ENCODE data around the gene CLASP2.
"Not testable (repeated sequence)": the region's sequence is repeated elsewhere in the genome, so short reads cannot be mapped to it uniquely, and the experiment has no call there.

CLASP2 gene

DNA sequence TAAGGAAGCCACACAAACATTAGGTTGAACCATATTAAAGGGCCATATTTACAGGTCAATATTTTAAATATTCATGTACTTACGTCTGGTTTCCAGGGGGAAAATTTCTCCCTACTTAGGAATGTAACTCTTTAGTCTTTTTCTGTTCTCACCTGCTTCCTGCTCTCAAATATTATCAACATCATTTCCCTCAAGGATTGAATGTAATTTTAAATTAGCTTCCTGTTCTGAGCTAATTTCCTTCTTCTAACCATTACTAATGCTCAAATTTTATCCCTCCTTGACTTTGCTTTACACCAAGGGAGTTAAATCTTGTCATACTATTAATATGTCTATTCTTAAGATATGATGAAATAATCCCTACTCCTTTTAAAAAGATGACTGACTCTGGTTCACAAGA is 174.5 kb downstream of the CLASP2 start:
- DNase-seq (ENCODE audit: low read depth, low spot score), result no peak

DNA sequence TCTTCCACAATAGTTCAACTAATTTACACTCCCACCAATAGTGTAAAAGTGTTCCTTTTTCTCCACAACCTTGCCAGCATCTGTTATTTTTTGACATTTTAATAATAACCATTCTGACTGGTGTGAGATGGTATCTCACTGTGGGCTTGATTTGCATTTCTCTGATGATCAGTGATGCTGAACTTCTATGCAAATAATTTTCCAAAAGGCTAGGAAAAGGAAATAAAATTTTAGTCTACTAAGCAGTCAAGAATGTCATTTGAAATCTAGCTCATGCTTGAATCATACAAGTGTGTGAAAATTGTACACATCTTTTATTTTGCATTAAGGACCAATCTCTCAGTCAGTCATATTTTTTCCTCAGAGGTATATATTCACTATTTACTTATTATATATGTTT is 176.1 kb downstream of the CLASP2 start:
- no peak for DNase-seq (ENCODE audit: low read depth, low spot score)

DNA sequence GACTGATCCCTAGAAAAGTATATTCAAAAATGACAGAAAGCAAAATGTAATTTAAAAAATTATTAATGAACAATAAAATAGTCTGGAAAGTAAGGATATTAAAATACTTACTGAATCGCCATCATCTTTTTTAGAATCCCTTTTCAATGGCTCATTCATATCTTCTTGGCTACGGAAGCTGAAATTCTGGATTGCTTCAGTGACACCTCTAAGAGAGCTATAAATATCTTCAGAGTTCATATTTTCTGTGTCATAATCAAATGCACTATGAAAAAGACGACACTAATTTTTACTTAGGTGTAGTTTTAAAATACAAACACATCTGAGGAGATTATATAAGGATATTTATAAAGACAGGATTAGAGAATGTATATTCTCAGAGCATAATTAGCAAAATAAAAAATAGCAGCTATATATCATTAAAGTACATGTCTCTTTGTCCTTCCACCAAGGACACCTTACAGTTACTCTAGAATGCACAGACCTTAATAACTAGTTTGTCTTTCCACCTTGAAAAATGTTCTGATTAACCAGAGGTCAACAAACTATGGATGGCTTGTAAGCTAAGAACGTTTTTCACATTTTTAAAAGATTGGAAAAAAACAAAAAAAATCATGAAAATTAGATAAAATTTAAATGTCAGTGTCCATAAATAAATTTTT is 179.2 kb downstream of the CLASP2 start:
- DNase-seq (ENCODE audit: low read depth, low spot score), result no peak

- DNase-seq (ENCODE audit: low read depth, low spot score), result no peak
Measured at GRCh38 chr3:33537133-33537532, 180.9 kb downstream of the CLASP2 start.

DNA sequence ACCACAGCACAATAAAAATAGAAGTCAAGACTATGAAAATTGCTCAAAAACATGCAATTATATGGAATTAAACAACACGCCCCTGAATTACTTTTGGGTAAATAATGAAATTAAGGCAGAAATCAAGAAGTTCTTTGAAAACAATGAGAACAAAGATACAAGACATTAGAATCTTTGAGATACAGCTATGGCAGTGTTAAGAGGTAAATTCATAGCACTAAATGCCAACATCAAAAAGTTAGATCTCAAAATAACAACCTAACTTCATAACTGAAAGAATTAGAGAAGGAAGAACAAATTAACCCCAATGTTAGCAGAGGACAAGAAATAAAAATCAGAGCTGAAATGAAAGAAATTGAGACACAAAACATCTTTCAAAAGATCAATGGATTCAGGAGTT is 191.3 kb downstream of the CLASP2 start:
- DNase-seq (ENCODE audit: low read depth, low spot score), result no peak

DNA sequence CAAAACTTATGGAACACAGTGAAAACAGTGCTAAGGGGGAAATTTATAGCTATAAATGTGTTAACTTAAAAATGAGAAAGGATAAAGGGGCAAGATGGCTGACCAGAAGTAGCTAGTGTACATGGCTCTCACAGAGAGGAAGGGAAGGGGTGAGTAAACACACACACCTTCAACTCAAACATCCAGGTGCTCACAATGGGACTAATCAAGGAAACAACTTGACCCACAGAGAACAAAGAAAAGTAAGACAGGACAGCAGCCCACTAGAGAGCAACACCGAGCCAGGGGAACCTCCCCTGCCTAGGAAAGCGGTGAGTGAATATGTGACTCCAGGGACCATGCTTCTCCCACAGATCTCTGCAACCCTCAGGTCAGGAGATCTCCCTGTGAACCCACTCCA is 192.8 kb downstream of the CLASP2 start:
- no peak for DNase-seq (ENCODE audit: low read depth, low spot score)

DNA sequence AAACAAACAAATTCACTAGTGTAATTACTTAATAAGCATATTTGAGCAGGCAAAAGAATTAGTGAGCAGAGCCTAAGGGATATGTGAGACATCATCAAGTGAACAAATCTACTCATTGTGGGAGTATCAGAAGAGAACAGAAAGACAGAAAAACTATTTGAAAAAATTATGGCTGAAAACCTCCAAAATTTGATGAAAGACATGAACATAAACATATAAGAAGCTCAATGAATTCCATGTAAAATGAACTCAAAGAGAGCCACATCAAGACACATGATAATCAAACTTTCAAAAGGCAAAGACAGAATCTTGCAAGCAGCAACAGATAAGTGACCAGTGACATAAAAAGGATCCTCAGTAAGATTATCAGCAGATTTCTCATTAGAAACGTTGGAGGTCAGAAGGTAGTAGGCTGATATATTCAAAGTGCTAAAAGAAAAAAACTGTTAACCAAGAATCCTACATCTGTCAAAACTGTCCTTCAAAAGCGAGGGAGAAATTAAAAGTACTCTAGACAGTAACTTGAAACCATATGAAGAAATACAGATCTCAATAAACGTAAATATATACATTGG is 194.9 kb downstream of the CLASP2 start:
- DNase-seq (ENCODE audit: low read depth, low spot score), result no peak

GRCh38 chr3:33521736-33522135 is 196.3 kb downstream of the CLASP2 start:
- DNase-seq (ENCODE audit: low read depth, low spot score), result no peak

DNA sequence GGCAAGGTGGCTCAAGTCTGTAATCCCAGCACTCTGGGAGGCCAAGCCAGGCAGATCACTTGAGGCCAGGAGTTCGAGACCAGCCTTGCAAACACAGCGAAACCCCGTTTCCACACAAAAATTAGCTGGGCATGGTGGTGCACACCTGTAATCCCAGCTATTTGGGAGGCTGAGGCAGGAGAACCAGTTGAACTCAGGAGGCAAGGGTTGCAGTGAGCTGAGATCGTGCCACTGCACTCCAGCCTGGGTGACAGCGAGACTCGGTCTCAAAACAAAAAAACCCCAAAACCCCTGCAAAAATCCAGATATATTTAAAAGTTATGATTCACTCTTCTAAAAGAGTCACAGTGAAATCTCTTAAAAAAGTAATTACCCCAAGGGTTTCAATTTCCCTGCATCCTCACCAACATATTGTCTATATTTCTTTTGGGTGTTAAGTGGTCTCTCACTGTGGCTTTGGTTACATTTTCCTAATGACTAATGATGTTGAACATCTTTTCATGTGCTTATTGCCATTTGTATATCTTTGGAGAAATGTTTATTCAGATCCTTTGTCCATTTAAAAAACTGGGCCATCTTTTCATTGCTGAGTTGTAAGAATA is 204.7 kb downstream of the CLASP2 start:
- DNase-seq (ENCODE audit: low read depth, low spot score), result no peak

- no peak for DNase-seq (ENCODE audit: low read depth, low spot score)
Measured at GRCh38 chr3:33505027-33505426, 213.0 kb downstream of the CLASP2 start.

GRCh38 chr3:33496449-33496848 is 221.6 kb downstream of the CLASP2 start:
- no peak for DNase-seq (ENCODE audit: low read depth, low spot score)

DNA sequence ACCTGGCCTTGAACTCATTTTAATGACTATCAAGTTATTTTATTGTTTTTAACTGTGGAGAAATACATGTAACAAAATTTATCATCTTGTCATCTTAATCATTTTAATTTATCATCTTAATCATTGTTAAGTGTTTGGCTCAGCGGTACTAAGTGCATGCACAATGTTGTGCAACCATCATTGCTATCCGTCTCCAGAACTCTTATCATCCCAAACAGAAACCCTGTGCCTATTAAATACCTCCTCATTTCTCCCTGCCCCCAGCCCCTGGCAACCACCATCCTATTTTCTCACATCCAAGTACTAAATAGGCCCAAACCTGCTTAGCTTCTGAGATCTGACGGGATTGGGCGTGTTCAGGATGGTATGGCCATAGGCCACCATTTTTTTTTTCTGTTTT is 226.3 kb downstream of the CLASP2 start:
- no peak for DNase-seq (ENCODE audit: low read depth, low spot score)

GRCh38 chr3:33490641-33491241 is 227.3 kb downstream of the CLASP2 start:
- no peak for DNase-seq (ENCODE audit: low read depth, low spot score)

DNA sequence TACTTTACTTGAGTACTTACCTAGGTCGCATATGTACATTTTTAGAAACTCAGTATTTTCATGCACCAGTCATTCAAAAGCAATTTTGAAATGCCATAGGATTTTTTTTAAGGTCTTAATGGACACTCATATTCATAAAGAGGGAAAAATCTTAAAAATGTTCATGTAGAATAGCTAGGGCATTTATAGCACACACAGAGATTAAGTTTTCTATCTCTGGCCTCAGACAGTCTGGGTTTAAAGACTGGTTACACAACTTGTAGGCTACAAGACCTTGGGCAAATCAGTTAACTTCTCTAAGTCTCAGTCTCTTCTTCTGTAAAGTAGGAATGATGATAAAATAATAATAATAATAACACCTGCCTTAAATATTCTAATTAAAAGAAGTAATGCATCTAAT is 229.4 kb downstream of the CLASP2 start:
- DNase-seq (ENCODE audit: low read depth, low spot score), result no peak

GRCh38 chr3:33488246-33488645 is 229.8 kb downstream of the CLASP2 start:
- DNase-seq (ENCODE audit: low read depth, low spot score), result no peak

DNA sequence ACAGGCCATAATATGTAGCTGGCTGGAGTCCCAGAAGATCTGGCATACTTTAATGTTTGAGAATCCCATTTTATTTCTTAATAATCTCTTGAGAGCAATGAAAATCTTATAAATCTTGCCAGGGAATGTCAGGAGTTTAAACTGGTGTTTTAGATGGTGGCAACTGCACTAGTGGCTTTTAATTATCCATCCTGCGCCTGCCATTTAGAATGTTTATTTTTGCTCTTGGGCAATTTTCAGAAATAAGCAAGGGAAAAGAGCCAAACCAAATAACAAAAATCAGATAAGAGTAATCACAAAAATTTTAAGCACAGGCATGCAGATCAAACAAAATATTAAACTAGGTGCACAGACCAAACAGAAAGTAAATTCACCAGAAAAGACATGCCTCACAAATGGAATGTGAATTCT is 235.9 kb downstream of the CLASP2 start:
- no peak for DNase-seq (ENCODE audit: low read depth, low spot score)

DNA sequence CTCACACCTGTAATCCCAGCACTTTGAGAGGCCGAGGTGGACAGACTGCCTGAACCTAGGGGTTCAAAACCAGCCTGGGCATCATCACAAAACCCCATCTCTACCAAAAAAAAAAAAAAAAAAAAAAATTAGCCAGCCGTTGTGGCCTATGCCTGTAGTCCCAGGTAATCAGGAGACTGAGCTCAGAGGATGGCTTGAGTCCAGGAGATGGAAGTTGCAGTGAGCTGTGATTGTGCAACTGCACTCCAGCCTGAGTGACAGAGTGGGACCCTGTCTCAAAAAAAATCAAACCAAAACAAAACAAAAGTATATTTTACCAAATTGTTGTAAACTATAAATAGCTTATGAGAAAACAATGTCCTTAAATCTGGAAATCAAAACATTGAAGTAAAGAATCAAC is 243.2 kb downstream of the CLASP2 start:
- DNase-seq (ENCODE audit: low read depth, low spot score), result no peak

GRCh38 chr3:33473813-33474212 is 244.2 kb downstream of the CLASP2 start:
- DNase-seq (ENCODE audit: low read depth, low spot score), result no peak

- no peak for DNase-seq (ENCODE audit: low read depth, low spot score)
Measured at GRCh38 chr3:33467786-33468185, 250.3 kb downstream of the CLASP2 start.

DNA sequence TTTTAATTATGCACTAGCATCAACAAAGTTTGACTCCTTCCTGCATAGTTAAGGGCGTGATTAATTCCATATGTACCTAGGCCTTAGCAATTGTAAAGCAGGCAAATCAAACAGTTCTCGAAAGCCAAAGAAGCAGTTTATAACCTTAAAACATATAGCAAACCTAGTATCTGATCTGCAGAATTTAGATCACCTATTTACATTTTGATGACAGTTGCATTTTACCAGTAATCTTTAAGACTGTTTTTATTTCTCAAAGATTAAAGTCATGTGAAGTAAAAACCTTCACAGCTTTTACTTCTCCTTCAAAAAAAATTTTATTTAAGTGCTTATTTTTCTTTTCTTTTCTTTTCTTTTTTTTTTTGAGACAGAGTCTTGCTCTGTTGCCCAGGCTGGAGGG is 257.0 kb downstream of the CLASP2 start:
- DNase-seq (ENCODE audit: low read depth, low spot score), result no peak

- DNase-seq (ENCODE audit: low read depth, low spot score), result not testable (repeated sequence)
Measured at GRCh38 chr3:33459577-33459976, 258.5 kb downstream of the CLASP2 start.

DNA sequence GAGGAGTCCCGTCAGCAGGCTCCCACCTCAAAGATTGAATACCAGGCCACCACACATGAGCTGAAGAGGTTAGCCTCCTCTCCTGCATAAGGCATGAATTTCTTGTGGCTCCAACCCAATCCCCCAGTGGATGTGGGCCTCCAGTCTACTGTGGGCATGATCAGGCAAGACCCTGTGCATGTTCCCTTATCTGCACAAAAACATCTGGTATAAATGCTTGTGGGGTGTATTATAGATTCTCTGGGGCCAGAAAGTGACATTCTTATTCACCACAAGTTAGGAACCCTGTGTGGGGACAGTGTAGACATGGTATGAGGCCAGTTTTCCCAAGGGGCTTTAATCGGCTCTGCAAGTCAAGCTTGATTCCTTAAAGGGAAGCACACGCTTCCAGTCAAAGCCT is 259.6 kb downstream of the CLASP2 start:
- DNase-seq (ENCODE audit: low read depth, low spot score), result no peak

- DNase-seq (ENCODE audit: low read depth, low spot score), result no peak
Measured at GRCh38 chr3:33456756-33457155, 261.3 kb downstream of the CLASP2 start.

Data from activated naive CD8-positive, alpha-beta T cell treated with anti-CD3 and anti-CD28 coated beads, Interleukin-2, amount 50 U/mL, for 16 hours (primary cell).